ENCODE measurements around the gene ASB10.

ASB10 gene

GRCh38 chr7:151166629-151167196 lies 20.3 kb downstream of the ASB10 start:
- DNase-seq (ENCODE audit: low read depth) = no peak

GRCh38 chr7:151161757-151162156 lies 25.3 kb downstream of the ASB10 start:
- no peak for DNase-seq (ENCODE audit: low read depth)

GRCh38 chr7:151157645-151158329 lies 29.3 kb downstream of the ASB10 start:
- DNase-seq (ENCODE audit: low read depth) = no peak

- no peak for DNase-seq (ENCODE audit: low read depth)
These were observed 34.2 kb downstream of the ASB10 start for GRCh38 chr7:151152643-151153513.

- DNase-seq (ENCODE audit: low read depth) = no peak
These were observed 36.7 kb downstream of the ASB10 start for GRCh38 chr7:151150388-151150787.

- no peak for DNase-seq (ENCODE audit: low read depth)
These were observed 38.5 kb downstream of the ASB10 start for GRCh38 chr7:151148319-151149259.

- DNase-seq (ENCODE audit: low read depth) = no peak
These were observed 40.3 kb downstream of the ASB10 start for GRCh38 chr7:151146761-151147160.

GRCh38 chr7:151144387-151144786 lies 42.7 kb downstream of the ASB10 start:
- DNase-seq (ENCODE audit: low read depth) = no peak

GRCh38 chr7:151143261-151144015 lies 43.6 kb downstream of the ASB10 start:
- no peak for DNase-seq (ENCODE audit: low read depth)

- DNase-seq (ENCODE audit: low read depth) = no peak
These were observed 44.4 kb downstream of the ASB10 start for GRCh38 chr7:151142686-151143040.

GRCh38 chr7:151141855-151142685 lies 45.0 kb downstream of the ASB10 start:
- DNase-seq (ENCODE audit: low read depth) = no peak

- DNase-seq (ENCODE audit: low read depth) = no peak
These were observed 45.7 kb downstream of the ASB10 start for GRCh38 chr7:151141311-151141854.

- DNase-seq (ENCODE audit: low read depth) = no peak
These were observed 46.2 kb downstream of the ASB10 start for GRCh38 chr7:151140826-151141225.

- no peak for DNase-seq (ENCODE audit: low read depth)
These were observed 47.3 kb downstream of the ASB10 start for GRCh38 chr7:151139791-151140190.

- DNase-seq (ENCODE audit: low read depth) = no peak
These were observed 47.8 kb downstream of the ASB10 start for GRCh38 chr7:151139071-151139790.

- no peak for DNase-seq (ENCODE audit: low read depth)
These were observed 48.7 kb downstream of the ASB10 start for GRCh38 chr7:151138153-151138851.

- DNase-seq (ENCODE audit: low read depth) = no peak
These were observed 49.3 kb downstream of the ASB10 start for GRCh38 chr7:151137791-151138152.

GRCh38 chr7:151137076-151137675 lies 49.9 kb downstream of the ASB10 start:
- no peak for DNase-seq (ENCODE audit: low read depth)
